Neural crest cell (in vitro differentiated cells): ENCODE data around the gene IVD. TPM values are rescaled to one million over a fixed set of nuclear protein-coding genes. Genes with fewer than 3 reads are reported as not detected.

ENCODE experiments used
- DNase-seq: peaks from one replicate; pipeline ENCODE4 v3.0.0; 2021; ENCODE audit warnings: low read depth, mixed read lengths, low spot score
- H3K27ac Mint-ChIP-seq: one replicate; pipeline ENCODE4 v1.8.0; 2021; ENCODE audit warnings: mild to moderate bottlenecking, mixed read lengths; ENCODE audit not compliant: unreplicated experiment
- H3K27me3 Mint-ChIP-seq: 2 replicates; pipeline ENCODE4 v1.8.0; 2021; ENCODE audit warnings: low read depth, mild to moderate bottlenecking, mixed read lengths
- H3K36me3 Mint-ChIP-seq: 2 replicates; pipeline ENCODE4 v1.8.0; 2021; ENCODE audit warnings: low read depth, mild to moderate bottlenecking, mixed read lengths
- H3K4me1 Mint-ChIP-seq: 2 replicates; pipeline ENCODE4 v1.8.0; 2021; ENCODE audit warnings: mixed read lengths
- H3K4me3 Mint-ChIP-seq: one replicate; pipeline ENCODE4 v1.8.0; 2021; ENCODE audit warnings: mild to moderate bottlenecking, mixed read lengths
- H3K9me3 Mint-ChIP-seq: 2 replicates; pipeline ENCODE4 v1.8.0; 2021; ENCODE audit warnings: mixed read lengths
- CTCF ChIP-seq: fragments of 200-600 bp; sonication (generic); conservative IDR thresholded peaks from 2 replicates; pipeline ENCODE4 v1.5.0; 2021; ENCODE audit warnings: antibody characterized with exemption, mild to moderate bottlenecking
- total RNA-seq: library from RNA; stranded (reverse); gene quantifications from 2 replicates; pipeline ENCODE4 v1.2.1, GENCODE V29; 2021

IVD gene
- total RNA-seq, 1 donor from 2014 or later: 81.4 TPM

GRCh38 chr15:40379374-40379773, 26.2 kb upstream of the IVD start:
- H3K27me3 Mint-ChIP-seq: no peaks in the 10 kb centered on the region
- no peak for TF ChIP-seq CTCF
- DNase-seq: no peak
- H3K36me3 Mint-ChIP-seq: peaks cover 2% of the 10 kb centered on the region
- no peaks in the 10 kb centered on the region for H3K9me3 Mint-ChIP-seq
- H3K4me3 Mint-ChIP-seq: no peak overlapping the region
- peaks cover 16% of the 10 kb centered on the region for H3K4me1 Mint-ChIP-seq
- no peak overlapping the region for H3K27ac Mint-ChIP-seq

GRCh38 chr15:40379853-40380252, 25.7 kb upstream of the IVD start:
- Mint-ChIP-seq H3K36me3 (peaks cover 2% of the 10 kb centered on the region), H3K9me3 (no peaks in the 10 kb centered on the region), H3K4me3 (no peak overlapping the region), H3K27ac (no peak overlapping the region), H3K27me3 (no peaks in the 10 kb centered on the region), H3K4me1 (peaks cover 21% of the 10 kb centered on the region)
- no peak for TF ChIP-seq CTCF
- no peak for DNase-seq

- Mint-ChIP-seq H3K27ac (no peak overlapping the region), H3K27me3 (no peaks in the 10 kb centered on the region), H3K4me1 (peaks cover 26% of the 10 kb centered on the region), H3K36me3 (peaks cover 2% of the 10 kb centered on the region), H3K9me3 (no peaks in the 10 kb centered on the region), H3K4me3 (peak overlapping the region; percentile 18)
- DNase-seq: no peak
- TF ChIP-seq CTCF: no peak
Measured at GRCh38 chr15:40380636-40381035, 25.0 kb upstream of the IVD start.

- Mint-ChIP-seq H3K36me3 (peaks cover 7% of the 10 kb centered on the region), H3K9me3 (no peaks in the 10 kb centered on the region), H3K4me1 (peaks cover 26% of the 10 kb centered on the region), H3K27ac (peak overlapping the region; percentile 90), H3K27me3 (no peaks in the 10 kb centered on the region), H3K4me3 (peak overlapping the region; percentile 96)
- TF ChIP-seq CTCF: no peak
- DNase-seq: no peak
Measured at GRCh38 chr15:40381818-40382529, 23.6 kb upstream of the IVD start.

GRCh38 chr15:40382580-40383456, 22.8 kb upstream of the IVD start, which contains the start of gene KNSTRN:
TSS of gene KNSTRN (plus strand) at chr15:40382721. CDS start at chr15:40382836, 115 bp downstream.
- Mint-ChIP-seq H3K4me3 (peak within 1 kb of the TSS; percentile 96), H3K27me3 (no peaks in the 10 kb centered on the region), H3K4me1 (peaks cover 26% of the 10 kb centered on the region), H3K9me3 (no peaks in the 10 kb centered on the region), H3K27ac (peak within 1 kb of the TSS; percentile 90), H3K36me3 (peaks cover 14% of the 10 kb centered on the region)
- TF ChIP-seq CTCF: no peak
- peak; percentile 88 for DNase-seq
